Stomach (tissue), 4 donors: ENCODE measurements around the gene GLT8D2.

Experiments used
- EP300 ChIP-seq: sonication (generic); formaldehyde crosslinking; IDR thresholded peaks from one replicate; pipeline ENCODE4 v1.6.1; 2017; ENCODE audit warnings: antibody characterized with exemption
- POLR2A ChIP-seq, 4 donors: fragments of 450-650 bp; IDR thresholded peaks; one replicate each; pipeline ENCODE4 v1.6.1; 2016; ENCODE audit warnings: antibody characterized with exemption in 4 of 4, control low read depth in 2 of 4, mild to moderate bottlenecking in 1 of 4, moderate library complexity in 1 of 4

GRCh38 chr12:103958621-103959020, 91.4 kb downstream of the GLT8D2 start:
- TF ChIP-seq POLR2A (IDR thresholded peaks at IDR 0.05) (no peak), EP300 (no peak)
